Loucy (cell line): Measurements from ENCODE around the gene ABCC8.

Source experiments
- CTCF ChIP-seq: fragments of 200-600 bp; sonication (generic); conservative IDR thresholded peaks from 2 replicates; pipeline ENCODE4 v1.5.1; 2014; ENCODE audit warnings: mild to moderate bottlenecking, antibody characterized with exemption, low read length
- EZH2phosphoT487 ChIP-seq: fragments of 200-600 bp; IDR thresholded peaks from 2 replicates; pipeline ENCODE4 v1.6.1; 2018; ENCODE audit warnings: antibody characterized with exemption, mild to moderate bottlenecking, moderate library complexity, borderline replicate concordance

GRCh38 chr11:17403980-17404759 lies 72.5 kb downstream of the ABCC8 start:
- no peak for TF ChIP-seq CTCF
- no peak for TF ChIP-seq EZH2phosphoT487
